Measurements from ENCODE around the gene DCUN1D1. TPM values are rescaled to one million over a fixed set of nuclear protein-coding genes. Genes with fewer than 3 reads are reported as not detected.
A peak's percentile ranks its signal among the peaks of the same experiment; 100 is the strongest.

The DCUN1D1 gene
- total and polyA plus RNA-seq, 8 donors: 2.8 to 25.0 (median 16.3) TPM

- Histone ChIP-seq H3K27me3 (no peaks in the 10 kb centered on the region), H3K9me3 (no peaks in the 10 kb centered on the region), H3K27ac (no peak overlapping the region), H3K4me1 (no peaks in the 10 kb centered on the region), H3K36me3 (peaks cover 0 to 10% (median 0%) of the 10 kb centered on the region in 3 donors), H3K4me3 (no peak overlapping the region)
- FAIRE-seq: no peak
- intact Hi-C loops (cut with DNase I): no loop called here
- no peak for TF ChIP-seq CTCF (IDR thresholded peaks at IDR 0.05)
- peak in 1 of 4 donors; percentile 28 for ATAC-seq
- DNase-seq: no peak
Observed at GRCh38 chr3:182947888-182948287, 32.5 kb downstream of the DCUN1D1 start.

- Histone ChIP-seq H3K27me3 (no peaks in the 10 kb centered on the region), H3K9me3 (no peaks in the 10 kb centered on the region), H3K27ac (no peak overlapping the region), H3K4me3 (no peak overlapping the region), H3K4me1 (peaks cover 0 to 11% (median 0%) of the 10 kb centered on the region in 3 donors), H3K36me3 (peaks cover 0 to 10% (median 0%) of the 10 kb centered on the region in 3 donors)
- DNase-seq (no peak), FAIRE-seq (no peak), ATAC-seq (no peak)
- intact Hi-C loops (cut with DNase I): no loop called here
- TF ChIP-seq CTCF (IDR thresholded peaks at IDR 0.05): no peak
- 95 to 100% methylated on average over 3 of the region's 3 CpGs for WGBS, 2 donors
Observed at GRCh38 chr3:182941719-182942118, 38.6 kb downstream of the DCUN1D1 start.

- no peak for ATAC-seq
- WGBS, 2 donors: 88 to 95% methylated on average over 4 of the region's 4 CpGs
- no peak for TF ChIP-seq CTCF (IDR thresholded peaks at IDR 0.05)
- Histone ChIP-seq H3K36me3 (peaks cover 0 to 5% (median 0%) of the 10 kb centered on the region in 3 donors), H3K4me1 (peaks cover 0 to 11% (median 0%) of the 10 kb centered on the region in 3 donors), H3K27me3 (no peaks in the 10 kb centered on the region), H3K27ac (no peak overlapping the region), H3K9me3 (no peaks in the 10 kb centered on the region), H3K4me3 (no peak overlapping the region)
- FAIRE-seq: no peak
- DNase-seq: no peak
- intact Hi-C loops (cut with DNase I): no loop called here
Observed at GRCh38 chr3:182940266-182940808, 40.0 kb downstream of the DCUN1D1 start.

GRCh38 chr3:182937293-182938051 is 42.9 kb downstream of the DCUN1D1 start:
- H3K27me3 ChIP-seq: no peaks in the 10 kb centered on the region
- H3K9me3 ChIP-seq: peaks cover 0 to 3% (median 0%) of the 10 kb centered on the region in 4 donors
- no peaks in the 10 kb centered on the region for H3K36me3 ChIP-seq
- DNase-seq: no peak
- intact Hi-C loops (cut with DNase I): no loop called here
- WGBS, 2 donors: 81 to 85% methylated on average over 3 of the region's 3 CpGs
- TF ChIP-seq CTCF (IDR thresholded peaks at IDR 0.05): no peak
- ATAC-seq: no peak
- no peak overlapping the region for H3K4me3 ChIP-seq
- H3K27ac ChIP-seq: no peak overlapping the region
- FAIRE-seq: no peak
- peaks cover 0 to 11% (median 0%) of the 10 kb centered on the region in 3 donors for H3K4me1 ChIP-seq

- intact Hi-C loops (cut with DNase I): no loop called here
- Histone ChIP-seq H3K4me1 (peaks cover 0 to 11% (median 0%) of the 10 kb centered on the region in 3 donors), H3K27ac (no peak overlapping the region), H3K27me3 (no peaks in the 10 kb centered on the region), H3K9me3 (peaks cover 0 to 3% (median 0%) of the 10 kb centered on the region in 4 donors), H3K36me3 (no peaks in the 10 kb centered on the region), H3K4me3 (no peak overlapping the region)
- ATAC-seq (no peak), FAIRE-seq (no peak), DNase-seq (no peak)
- 86 to 90% methylated on average over 1 of the region's 1 CpG for WGBS, 2 donors
- no peak for TF ChIP-seq CTCF (IDR thresholded peaks at IDR 0.05)
Observed at GRCh38 chr3:182936918-182937285, 43.4 kb downstream of the DCUN1D1 start.
